NCI-H82 treated with DMSO at 0.1 percent for 48 hours (cell line): ENCODE data around the gene MTARC1.

Source experiments
- DNase-seq: peaks from one replicate; lab custom pipeline; 2025; ENCODE audit not compliant: unreplicated experiment; lab: John Stamatoyannopoulos, UW

Gene MTARC1

GRCh38 chr1:220803401-220804201 lies 16.9 kb downstream of the MTARC1 start:
- peak; percentile 16 for DNase-seq

- no peak for DNase-seq
Measured at GRCh38 chr1:220804202-220804586, 17.5 kb downstream of the MTARC1 start.

DNA sequence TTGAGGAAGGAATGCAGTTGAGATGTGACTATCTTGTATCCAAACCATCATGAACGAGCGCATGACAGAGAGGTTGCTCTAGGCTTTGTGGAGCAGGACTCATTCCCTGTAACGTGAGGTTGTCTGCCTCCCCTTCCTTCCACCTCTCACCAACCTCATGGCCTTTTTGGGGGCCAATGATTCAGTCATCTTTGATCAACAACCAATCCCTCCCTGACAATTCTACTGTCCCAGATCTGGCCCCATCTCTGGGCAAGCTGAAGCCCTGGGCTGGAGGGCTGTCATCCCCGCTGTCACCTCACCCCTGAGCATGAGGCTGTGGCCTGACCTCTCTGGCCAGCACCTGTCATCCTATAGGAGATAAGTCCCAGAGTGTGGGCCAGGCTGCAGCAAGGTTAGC lies 19.7 kb downstream of the MTARC1 start:
- DNase-seq: no peak

DNA sequence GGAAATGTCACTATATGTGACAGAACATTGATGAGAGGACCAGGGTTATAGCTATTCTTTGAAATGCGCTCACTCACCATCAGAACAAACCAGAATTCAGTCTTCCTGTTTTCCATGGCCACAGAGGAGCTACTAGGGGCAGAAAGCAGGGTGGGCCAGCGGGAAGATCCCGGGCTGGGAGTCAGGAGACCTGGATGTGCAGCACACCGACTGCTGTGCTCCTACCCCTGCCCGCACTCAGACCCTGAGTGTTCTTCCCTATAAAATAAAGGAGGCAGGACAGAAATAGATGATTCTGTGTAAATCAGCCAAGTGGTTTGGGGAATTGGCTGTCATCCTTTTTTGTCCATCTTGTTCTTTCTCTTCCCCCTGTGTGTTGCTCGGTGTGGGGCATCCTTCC lies 21.0 kb downstream of the MTARC1 start:
- DNase-seq: no peak

- DNase-seq: peak; percentile 9
Measured at GRCh38 chr1:220808345-220809186, 21.9 kb downstream of the MTARC1 start.

DNA sequence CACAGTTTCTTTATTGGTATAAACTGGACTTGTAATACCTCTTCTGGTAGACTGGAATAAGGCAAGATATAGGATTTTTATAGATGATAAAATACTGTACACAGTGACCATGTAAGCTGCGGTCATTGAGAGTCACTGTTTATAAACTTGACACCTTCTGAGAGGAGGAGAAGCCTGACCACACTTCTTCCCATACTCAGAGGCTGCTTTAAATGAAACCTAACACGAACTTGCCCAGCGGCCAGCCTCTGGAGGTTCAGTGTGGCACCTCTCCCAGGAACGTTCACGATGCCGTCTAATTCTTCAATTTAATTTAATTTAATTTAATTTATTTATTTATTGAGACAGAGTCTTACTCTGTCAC lies 22.5 kb downstream of the MTARC1 start:
- no peak for DNase-seq

DNA sequence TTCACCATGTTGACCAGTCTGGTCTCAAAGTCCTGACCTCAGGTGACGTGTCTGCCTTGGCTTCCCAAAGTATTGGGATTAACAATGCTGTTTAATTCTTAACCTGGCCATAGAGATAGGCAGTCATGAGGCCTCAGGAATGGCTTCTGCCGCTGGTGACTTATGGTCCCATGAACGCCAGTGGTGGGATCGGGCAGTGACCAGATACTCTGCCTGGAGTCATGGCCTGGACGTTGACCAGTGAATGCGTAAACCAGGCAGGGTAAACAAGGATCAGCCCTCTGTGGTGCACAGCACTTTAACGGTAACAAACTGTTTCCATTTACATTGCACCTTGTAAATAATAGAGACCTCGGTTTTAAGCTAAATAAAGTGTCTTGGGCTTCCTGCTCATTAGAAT lies 23.0 kb downstream of the MTARC1 start:
- DNase-seq: no peak

- DNase-seq: peak; percentile 22
Measured at GRCh38 chr1:220810179-220810653, 23.5 kb downstream of the MTARC1 start.

GRCh38 chr1:220810963-220811362 lies 24.2 kb downstream of the MTARC1 start:
- DNase-seq: no peak

DNA sequence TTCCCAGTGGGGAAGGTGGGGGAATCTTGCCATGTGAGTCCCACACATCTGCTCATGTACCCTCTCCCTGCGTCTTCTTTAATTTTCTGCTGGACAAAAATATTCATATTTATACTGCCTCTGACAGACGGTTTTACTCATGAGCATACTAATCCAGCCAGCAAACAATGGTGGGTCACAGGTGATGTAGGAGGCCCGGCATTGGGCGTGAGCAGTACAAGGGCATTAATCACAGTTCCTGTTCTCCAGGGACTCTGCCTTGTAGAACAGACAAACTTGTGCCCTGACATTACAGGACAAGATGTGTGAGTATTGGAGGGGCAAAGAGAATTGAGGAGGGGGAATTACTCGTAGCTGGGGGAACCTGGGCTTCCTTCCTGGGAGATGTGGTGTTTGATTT lies 25.0 kb downstream of the MTARC1 start:
- no peak for DNase-seq

GRCh38 chr1:220812308-220812707 lies 25.6 kb downstream of the MTARC1 start:
- DNase-seq: no peak

- DNase-seq: no peak
Measured at GRCh38 chr1:220813013-220813412, 26.3 kb downstream of the MTARC1 start.

- DNase-seq: no peak
Measured at GRCh38 chr1:220815409-220815808, 28.7 kb downstream of the MTARC1 start.

DNA sequence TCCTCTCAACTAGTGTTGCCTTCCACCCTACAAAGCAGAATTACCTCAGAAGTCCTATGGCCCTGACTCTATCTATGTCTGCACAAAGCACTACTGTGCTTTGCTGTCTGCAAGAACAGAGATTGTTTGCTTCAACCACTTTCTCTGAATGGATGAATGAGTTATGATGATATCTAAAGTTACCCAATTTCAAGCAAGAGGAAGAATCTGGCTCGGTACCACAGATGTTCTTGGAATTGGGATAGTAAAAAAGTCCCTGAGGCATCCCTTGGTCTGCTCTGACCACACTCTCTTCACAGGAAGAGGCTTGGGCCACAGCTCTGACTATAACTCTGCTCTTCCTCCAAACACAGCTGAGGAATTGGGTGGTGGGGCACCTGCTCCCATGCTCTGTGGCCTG lies 31.2 kb downstream of the MTARC1 start:
- DNase-seq: no peak

- no peak for DNase-seq
Measured at GRCh38 chr1:220818421-220819173, 31.9 kb downstream of the MTARC1 start.

- no peak for DNase-seq
Measured at GRCh38 chr1:220819467-220820026, 32.8 kb downstream of the MTARC1 start.

GRCh38 chr1:220824031-220824989 lies 37.6 kb downstream of the MTARC1 start:
- no peak for DNase-seq

DNA sequence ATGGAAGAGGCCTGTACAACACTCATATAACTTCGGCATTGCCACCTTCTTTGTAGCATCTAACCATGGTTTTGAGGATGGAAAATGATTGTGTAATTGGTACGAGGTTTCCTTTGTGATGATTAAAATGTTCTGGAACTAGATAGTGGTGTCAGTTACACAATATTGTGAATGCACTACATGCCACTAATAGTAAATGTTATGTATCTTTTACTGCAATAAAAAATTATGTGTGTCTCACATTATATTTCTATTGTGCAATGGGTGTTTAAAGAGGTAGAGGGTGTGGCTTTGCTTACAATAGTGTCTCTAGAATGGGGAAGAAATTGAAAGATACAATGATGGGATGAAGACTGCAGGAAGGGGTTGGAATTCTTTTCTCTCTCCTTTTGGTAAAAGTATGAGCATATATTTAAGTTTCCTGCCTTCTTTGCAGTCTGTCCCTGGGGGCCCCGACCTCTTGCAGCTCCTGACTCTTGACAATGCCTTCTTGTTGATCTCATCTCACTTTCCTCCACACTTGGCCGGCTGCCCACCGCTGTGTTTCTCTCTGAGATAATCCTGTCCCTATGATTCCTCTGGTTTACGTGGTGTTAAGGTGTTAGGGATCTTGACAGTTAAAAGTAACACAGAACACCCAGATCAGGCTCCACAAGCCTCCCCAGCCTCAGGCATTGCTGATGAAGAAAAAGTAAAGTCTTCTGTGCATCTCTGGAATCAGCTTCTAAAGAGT lies 39.3 kb downstream of the MTARC1 start:
- DNase-seq: peak; percentile 43

DNA sequence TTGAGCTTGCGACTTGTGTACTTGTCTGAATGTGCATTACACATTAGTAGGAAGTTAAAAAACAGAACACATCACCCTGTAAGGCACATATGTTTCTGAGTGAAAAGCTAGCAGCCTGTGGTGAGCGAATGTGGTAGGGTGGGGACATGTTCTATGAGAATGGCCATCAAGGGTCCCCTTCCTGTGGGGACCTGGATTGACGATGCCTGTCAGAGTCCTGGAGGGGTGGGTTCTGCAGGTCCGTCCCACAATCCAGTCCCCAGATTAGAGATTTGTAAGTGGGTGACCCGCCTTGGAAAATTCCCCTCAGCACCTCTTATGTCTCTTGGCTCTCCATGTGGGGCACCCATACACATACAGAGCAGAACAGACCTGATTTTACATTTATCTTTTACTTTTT lies 40.0 kb downstream of the MTARC1 start:
- no peak for DNase-seq
